Adipose tissue (tissue), 3 donors: ENCODE results near the gene MTMR3. TPM values are rescaled to one million over a fixed set of nuclear protein-coding genes. Genes with fewer than 3 reads are reported as not detected.
A peak's percentile ranks its signal among the peaks of the same experiment; 100 is the strongest.
"Not testable (repeated sequence)": the region's sequence is repeated elsewhere in the genome, so short reads cannot be mapped to it uniquely, and the experiment has no call there.

Experiments
- H3K27ac ChIP-seq: one replicate; pipeline ENCODE4 v1.5.1; 2013; ENCODE audit warnings: low read depth, low read length
- WGBS, 3 donors: extraction: QIAGEN DNeasy Blood & Tissue Kit; methylation state at CpG; one replicate each; pipeline ENCODE4 v1.1.7; 2013; 5-methylcytosine and 5-hydroxymethylcytosine counted together
- polyA plus RNA-seq, 3 donors: library from polyadenylated mRNA; stranded (reverse); fragments of 200-250 nt; gene quantifications; one replicate each; pipeline ENCODE4 v1.2.3, GENCODE V29; 2013
- donor health status: healthy with polysubstance abuse.
- donor health status: Bipolar disorder and iron deficiency.
- donor health status: healthy.

The MTMR3 gene
- polyA plus RNA-seq, result 10 to 100 TPM in 2 of 3 donors, 1 to 10 TPM in 1; 9.7 to 15.7 (median 12.4) TPM

DNA sequence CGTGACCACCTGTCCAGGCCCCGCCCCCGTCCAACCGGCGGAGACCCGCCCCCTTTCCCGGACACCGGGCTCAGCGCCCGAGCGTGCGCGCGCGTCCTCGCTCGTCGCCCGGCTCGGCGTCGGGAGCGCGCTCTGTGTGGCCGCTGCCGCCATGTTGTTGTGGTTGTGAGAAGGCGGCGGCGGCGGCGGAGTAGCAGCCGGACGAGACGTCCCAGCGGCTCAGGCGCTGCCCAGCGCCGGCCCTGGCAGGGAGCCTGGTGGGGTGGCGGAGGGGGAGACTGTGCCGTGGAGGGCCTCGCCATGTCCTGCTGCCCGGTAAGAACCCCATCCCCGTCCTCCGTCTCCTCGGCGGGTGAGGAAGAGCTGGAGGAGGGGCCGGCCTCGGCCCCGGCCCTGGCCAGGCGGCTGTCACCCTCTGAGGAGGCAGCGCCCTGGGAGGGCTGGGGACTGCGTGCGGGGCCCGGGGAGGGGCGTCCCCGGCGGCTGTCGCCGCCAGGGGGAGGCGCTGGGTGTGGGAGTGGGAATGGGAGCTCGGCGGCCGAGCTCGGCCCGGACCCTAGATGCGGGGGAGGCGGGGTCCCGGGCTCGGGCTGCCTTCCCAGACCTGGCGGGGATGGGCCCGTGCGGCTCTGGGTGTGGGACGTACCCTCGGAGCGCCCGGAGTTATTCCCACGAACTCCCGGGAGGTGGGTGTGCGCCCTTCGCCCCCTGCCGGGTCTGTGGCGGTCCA, at the start of gene MTMR3:
Gene MTMR3 (plus strand): TSS at position 130 of the 730 bp plus-strand sequence. CDS start 87,886 bp downstream, outside the sequence.
- H3K27ac ChIP-seq, result peak within 1 kb of the TSS; percentile 84
- WGBS, 3 donors, result 0 to 1% (median 0%) methylated on average over 49 to 82 of the region's 82 CpGs

DNA sequence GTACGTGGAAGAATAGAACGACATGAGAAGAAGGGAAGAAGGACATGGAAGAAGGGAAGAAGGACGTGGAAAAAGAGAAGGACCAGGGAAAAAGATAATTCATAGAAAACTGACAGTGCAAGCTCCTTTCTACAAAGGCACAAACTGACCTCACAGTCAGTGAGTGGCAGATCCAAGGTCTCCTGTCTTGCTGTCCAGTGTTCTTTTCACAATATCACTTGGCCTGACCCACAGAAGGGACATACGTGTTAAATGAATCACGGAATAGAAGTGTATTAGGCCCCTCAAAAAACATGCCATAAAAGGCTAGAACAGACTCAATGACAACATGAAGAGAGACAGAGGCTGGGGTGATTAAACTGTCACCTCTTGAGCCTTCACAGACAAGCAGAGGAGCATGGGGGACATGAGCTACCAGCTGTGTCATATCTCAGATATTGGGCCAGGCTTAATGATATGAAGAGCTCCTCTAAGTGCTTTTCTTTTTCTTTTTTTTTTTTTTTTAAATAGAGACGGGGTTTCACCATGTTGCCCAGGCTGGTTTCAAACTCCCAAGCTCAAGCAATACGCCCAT, 49.5 kb upstream of the MTMR3 start:
- no peak overlapping the region for H3K27ac ChIP-seq
- 75 to 87% (median 79%) methylated on average over 6 to 7 of the region's 7 CpGs for WGBS, 3 donors

DNA sequence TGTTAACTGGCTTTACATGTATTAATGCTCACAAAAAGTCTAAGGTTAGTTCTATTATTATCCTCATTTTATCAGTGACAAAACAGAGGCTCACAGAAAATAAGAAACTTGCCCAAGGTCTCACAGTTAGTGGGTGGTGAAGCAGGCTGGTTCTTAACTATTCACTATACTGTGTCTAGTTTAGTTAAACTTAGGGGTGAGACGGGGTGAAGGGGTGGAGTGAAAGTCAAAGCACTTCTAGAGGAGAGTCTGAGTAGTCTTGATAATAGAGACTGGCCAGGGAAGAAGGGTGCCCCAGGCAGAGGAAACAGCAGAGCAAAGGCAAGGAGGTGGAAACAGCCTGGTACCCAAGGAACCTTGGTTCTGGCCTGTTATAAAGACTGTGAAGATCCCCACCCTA, 48.9 kb upstream of the MTMR3 start:
- H3K27ac ChIP-seq, result no peak overlapping the region
- 88 to 93% (median 89%) methylated on average over 1 of the region's 1 CpG for WGBS, 3 donors

GRCh38 chr22:29836791-29837370, 46.1 kb upstream of the MTMR3 start:
- H3K27ac ChIP-seq, result not testable (repeated sequence)
- 89 to 94% (median 91%) methylated on average over 18 of the region's 18 CpGs for WGBS, 3 donors

DNA sequence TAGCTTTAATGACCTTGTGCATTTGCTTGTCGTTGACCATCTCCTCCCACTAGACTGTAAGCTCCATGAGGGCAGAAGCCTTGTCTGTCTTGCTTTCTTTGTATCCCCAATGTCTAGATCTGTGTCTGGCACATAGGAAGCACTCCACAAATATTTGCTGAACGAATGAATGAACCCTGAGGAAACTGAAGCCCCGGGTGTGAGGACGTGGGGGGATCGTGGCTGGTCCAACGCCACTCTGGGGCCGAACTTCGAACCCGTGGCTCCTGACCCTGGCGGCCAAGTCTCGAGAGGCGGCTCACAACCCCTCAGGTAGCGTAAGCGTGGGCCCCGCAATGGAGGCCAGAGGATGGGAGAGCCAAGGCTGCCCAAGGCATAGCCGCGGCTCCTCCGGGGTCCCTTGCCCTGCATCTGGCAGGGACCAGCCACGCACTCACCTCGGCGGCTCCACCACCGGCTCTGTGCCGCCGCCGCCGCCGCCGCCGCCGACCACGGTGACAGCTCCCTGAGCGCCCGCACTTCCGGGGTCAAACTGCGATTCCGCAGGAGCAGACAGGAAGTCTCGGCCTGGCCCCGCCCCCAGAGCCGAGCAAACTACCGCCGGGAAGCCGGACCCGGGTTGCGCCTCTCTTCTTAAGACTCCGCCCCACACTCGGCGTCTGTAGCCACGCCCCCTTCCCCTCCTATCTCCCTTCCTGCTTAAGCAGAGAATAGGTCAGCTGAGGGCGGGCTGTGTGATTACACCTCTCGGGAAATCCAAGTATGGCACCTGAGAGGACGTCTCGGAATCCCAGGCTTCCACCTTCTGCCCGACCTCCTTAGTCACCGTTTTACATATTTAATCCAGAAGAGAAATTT, 45.0 kb upstream of the MTMR3 start, which contains the start of gene ASCC2:
Gene ASCC2 (minus strand): TSS at position 534 of the 858 bp plus-strand sequence. CDS start 5,949 bp downstream, outside the sequence.
- 0 to 1% (median 1%) methylated on average over 42 to 54 of the region's 54 CpGs for WGBS, 3 donors
- H3K27ac ChIP-seq, result no peak within 1 kb of the TSS

DNA sequence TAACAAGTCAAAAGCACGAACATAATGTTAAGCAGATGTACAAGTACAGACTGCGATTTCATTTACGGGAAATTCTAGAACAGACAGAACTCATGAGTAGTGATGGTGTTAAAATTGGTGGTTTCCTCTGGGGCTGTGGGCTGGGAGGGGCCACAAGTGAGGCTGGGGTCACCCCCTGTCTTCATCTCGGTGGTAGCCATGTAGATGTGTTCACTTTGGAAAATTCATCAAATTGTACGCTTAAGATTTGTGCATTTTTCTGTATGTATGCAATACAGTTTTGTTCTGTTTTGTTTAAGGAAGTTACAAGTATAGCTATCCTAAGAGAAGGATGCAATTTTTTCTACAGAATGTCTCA, 44.4 kb upstream of the MTMR3 start:
- no peak overlapping the region for H3K27ac ChIP-seq
- 17 to 28% (median 18%) methylated on average over 5 of the region's 5 CpGs for WGBS, 3 donors

DNA sequence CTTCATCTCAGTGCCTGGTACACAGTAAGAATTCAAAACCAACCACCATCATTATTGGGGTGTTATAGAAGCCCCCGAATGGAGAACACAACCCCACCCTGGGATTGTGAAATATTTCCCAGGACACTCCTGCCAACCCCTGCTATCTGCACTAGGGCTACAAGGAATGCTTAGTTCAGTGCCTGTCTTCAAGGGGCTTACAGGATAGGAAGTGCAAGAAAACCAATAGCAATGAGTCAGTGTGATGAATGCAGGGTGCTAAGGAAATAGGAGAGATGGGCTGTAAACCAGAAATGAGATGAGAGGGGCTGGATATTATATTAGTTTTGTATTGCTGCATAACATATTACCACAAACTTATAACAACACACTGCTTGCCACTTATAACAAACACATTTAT, 43.9 kb upstream of the MTMR3 start:
- H3K27ac ChIP-seq, result no peak overlapping the region
- WGBS, 3 donors, result 55 to 60% (median 58%) methylated on average over 1 of the region's 1 CpG

- H3K27ac ChIP-seq, result no peak overlapping the region
These were observed 42.5 kb upstream of the MTMR3 start for GRCh38 chr22:29840498-29840897.

DNA sequence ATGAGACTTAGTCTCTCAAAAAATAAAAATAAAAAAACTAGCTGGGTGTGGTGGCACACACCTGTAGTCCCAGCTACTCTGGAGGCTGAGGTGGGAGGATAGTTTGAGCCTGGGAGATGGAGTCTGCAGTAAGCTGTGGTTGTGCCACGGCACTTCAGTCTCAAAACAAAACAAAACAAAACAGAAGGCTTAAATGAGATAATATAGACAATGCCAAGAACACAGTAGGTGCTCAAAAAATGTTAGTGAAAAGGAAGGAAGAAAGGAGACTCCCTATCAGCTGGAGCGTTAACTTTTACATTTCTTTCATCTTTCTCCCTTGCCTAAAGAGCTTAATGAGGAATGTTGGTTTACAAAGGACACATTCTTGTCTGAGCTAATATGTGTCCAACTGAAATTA, 40.8 kb upstream of the MTMR3 start:
- WGBS, 3 donors, result 58 to 90% (median 87%) methylated on average over 2 of the region's 2 CpGs
- H3K27ac ChIP-seq, result no peak overlapping the region

- 37 to 57% (median 45%) methylated on average over 2 of the region's 2 CpGs for WGBS, 3 donors
- H3K27ac ChIP-seq, result no peak overlapping the region
These were observed 40.2 kb upstream of the MTMR3 start for GRCh38 chr22:29842740-29843139.

DNA sequence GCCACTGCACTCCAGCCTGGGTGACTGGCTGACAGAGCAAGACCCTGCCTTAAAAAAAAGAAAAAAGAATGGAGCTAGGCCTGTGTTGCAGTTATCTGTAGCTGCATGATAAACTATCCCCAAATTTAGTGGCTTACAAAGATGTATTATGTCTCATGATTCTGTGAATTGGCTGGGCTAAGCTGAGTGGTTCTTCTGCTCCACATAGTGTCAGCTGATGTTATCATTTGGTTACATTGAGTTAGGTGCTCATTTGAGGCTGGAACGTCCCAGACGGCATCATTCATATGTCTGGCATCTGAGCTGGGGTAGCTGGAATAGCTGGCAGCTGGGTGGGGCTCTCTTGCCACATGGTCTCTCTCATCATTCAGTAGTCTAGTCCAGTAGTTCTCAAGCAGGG, 36.7 kb upstream of the MTMR3 start:
- 90 to 96% (median 95%) methylated on average over 2 of the region's 2 CpGs for WGBS, 3 donors
- no peak overlapping the region for H3K27ac ChIP-seq

DNA sequence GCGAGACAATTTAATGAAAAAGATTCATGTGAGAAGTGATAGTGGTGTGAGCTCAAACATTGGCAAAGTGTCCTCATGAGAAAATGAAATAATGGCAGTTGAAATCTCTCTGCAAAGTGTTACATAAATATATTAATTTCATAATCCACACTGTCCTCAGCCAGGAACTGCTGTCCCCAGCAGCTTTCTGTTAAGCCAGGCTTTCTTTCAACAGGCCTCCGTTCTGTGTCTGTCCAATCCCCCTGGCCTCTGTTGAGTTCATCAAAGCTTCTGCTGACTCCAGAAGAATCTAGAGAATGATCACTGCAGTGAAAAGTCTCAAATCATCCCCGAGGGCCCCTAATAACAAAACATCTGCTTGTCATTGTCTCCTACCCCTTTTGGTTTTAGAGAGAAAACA, 34.9 kb upstream of the MTMR3 start:
- H3K27ac ChIP-seq, result no peak overlapping the region
- 31 to 64% (median 32%) methylated on average over 3 of the region's 3 CpGs for WGBS, 3 donors

DNA sequence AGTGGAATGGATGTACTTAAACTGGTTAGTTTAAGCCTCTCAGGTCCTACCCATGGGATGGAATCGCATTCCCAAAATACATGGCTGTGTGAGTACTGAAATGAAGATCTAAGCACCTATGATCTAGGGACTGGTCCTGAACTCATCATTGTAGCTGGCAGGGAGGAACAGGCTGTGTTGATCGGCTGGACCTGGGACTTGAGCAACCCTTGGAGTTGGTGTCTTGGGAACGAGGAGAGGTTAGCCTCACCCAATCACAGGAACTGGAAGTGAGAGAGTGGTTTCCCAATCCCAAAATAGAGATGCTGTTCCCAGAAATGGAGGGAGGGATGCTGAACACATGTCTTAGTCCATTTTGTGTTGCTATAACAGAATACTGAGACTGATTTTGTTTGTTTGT, 28.5 kb upstream of the MTMR3 start:
- 55 to 79% (median 62%) methylated on average over 3 of the region's 3 CpGs for WGBS, 3 donors

GRCh38 chr22:29855611-29856181, 27.3 kb upstream of the MTMR3 start:
- WGBS, 3 donors, result 50 to 59% (median 57%) methylated on average over 10 of the region's 10 CpGs
- no peak overlapping the region for H3K27ac ChIP-seq

More for the DNA sequence above, 28.5 kb upstream of the MTMR3 start:
- H3K27ac ChIP-seq, result no peak overlapping the region

GRCh38 chr22:29856496-29856895, 26.5 kb upstream of the MTMR3 start:
- WGBS, 3 donors, result 40 to 85% (median 78%) methylated on average over 3 of the region's 3 CpGs
- no peak overlapping the region for H3K27ac ChIP-seq

DNA sequence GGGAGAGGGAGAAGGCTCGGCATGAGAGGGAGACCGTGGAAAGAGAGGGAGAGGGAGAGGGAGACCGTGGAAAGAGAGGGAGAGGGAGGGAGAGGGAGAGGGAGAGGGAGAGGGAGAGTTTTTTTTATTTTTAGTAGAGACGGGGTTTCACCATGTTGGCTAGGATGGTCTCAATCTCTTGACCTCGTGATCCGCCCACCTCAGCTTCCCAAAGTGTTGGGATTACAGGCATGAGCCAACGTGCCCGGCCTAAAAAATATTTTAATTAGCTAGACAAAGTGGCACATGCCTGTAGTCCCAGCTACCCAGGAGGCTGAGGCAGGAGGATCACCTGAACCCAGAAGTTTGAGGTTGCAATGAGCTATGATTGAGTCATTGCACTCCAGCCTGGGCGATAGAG, 23.9 kb upstream of the MTMR3 start:
- whole genome bisulfite sequencing, 3 donors, result 75 to 77% (median 77%) methylated on average over 9 of the region's 9 CpGs
- H3K27ac ChIP-seq, result not testable (repeated sequence)

DNA sequence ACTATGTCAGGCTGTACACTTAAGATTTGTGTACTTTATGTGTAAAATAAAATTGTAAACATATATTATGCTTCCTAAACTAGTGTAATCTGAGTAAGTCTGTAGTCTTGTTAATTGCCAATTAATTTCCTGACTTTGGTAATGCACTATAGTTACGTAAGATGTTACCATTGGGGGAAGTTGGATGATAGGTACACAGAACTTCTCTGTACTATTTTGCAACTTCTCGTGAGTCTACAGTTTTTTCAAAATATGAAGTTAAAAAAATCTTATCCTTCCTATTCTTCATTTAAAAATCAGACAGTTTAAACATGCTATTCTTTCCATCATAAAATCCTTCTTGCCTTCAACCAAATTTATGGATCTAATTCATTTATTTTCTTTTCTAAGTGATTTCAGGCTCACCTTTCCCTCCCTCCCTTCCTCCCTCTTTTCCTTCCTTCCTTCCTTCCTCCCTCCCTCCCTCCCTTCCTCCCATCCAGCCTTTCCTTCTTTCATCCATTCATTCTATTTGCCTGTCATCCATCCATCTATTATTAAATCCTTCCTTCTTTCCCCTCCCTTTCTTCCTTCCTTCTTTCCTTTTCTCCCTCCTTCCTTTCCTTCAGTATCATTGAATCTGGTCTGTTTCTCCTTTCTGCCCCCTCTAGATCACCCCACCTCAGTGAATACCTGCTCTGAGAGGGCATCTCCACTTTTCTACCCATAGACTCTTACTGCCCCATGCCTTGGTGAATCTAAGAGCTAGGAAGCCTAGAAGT, 22.8 kb upstream of the MTMR3 start:
- no peak overlapping the region for H3K27ac ChIP-seq
- 31 to 74% (median 44%) methylated on average over 2 of the region's 2 CpGs for WGBS, 3 donors
